Activated CD4-positive, alpha-beta T cell treated with anti-CD3 and anti-CD28 coated beads, Interleukin-2, amount 50 U/mL, for 24 hours (primary cell): ENCODE results near the gene DACT3.

Experiments used
- DNase-seq, 2 donors: peaks; one replicate each; pipeline ENCODE4 v3.0.0-alpha.2; 2020; ENCODE audit warnings: low read depth in 1 of 2, low spot score in 1 of 2

Gene DACT3

GRCh38 chr19:46668662-46669061 lies 7.7 kb upstream of the DACT3 start:
- DNase-seq = no peak

GRCh38 chr19:46665072-46665471 lies 4.1 kb upstream of the DACT3 start:
- no peak for DNase-seq

- peak; percentile 57 to 67 for DNase-seq
These were observed 982 bp upstream of the DACT3 start for GRCh38 chr19:46661735-46662592.

- no peak for DNase-seq
These were observed 397 bp downstream of the DACT3 start for GRCh38 chr19:46660551-46661019.

- DNase-seq = no peak
These were observed 919 bp downstream of the DACT3 start for GRCh38 chr19:46660008-46660517.

GRCh38 chr19:46659151-46660007 lies 1.6 kb downstream of the DACT3 start:
- no peak for DNase-seq

GRCh38 chr19:46656541-46656940 lies 4.4 kb downstream of the DACT3 start:
- DNase-seq = no peak

GRCh38 chr19:46654621-46655152 lies 6.3 kb downstream of the DACT3 start:
- no peak for DNase-seq

GRCh38 chr19:46650445-46650844 lies 10.5 kb downstream of the DACT3 start:
- DNase-seq = no peak

GRCh38 chr19:46648961-46649960 lies 11.7 kb downstream of the DACT3 start:
- no peak for DNase-seq

GRCh38 chr19:46648060-46648960 lies 12.7 kb downstream of the DACT3 start:
- DNase-seq = no peak

- no peak for DNase-seq
These were observed 14.6 kb downstream of the DACT3 start for GRCh38 chr19:46646402-46646801.

- no peak for DNase-seq
These were observed 16.3 kb downstream of the DACT3 start for GRCh38 chr19:46644720-46645119.

- DNase-seq = no peak
These were observed 20.3 kb downstream of the DACT3 start for GRCh38 chr19:46640656-46641055.

- DNase-seq = no peak
These were observed 21.4 kb downstream of the DACT3 start for GRCh38 chr19:46639358-46640182.

GRCh38 chr19:46637224-46637623 lies 23.8 kb downstream of the DACT3 start:
- no peak for DNase-seq

- DNase-seq = no peak
These were observed 24.8 kb downstream of the DACT3 start, which contains the start of gene GNG8 for GRCh38 chr19:46635920-46636761. GNG8 (minus strand) TSS chr19:46636202; CDS start chr19:46634682, 1,520 bp downstream.
